ENCODE measurements around the gene RBP4.
"Not testable (repeated sequence)": the region's sequence is repeated elsewhere in the genome, so short reads cannot be mapped to it uniquely, and the experiment has no call there.

RBP4 gene

GRCh38 chr10:93566435-93567276 lies 34.4 kb downstream of the RBP4 start, which contains the start of gene FFAR4:
TSS of gene FFAR4 (plus strand) at chr10:93566665. CDS start at chr10:93566721, 56 bp downstream.
- peak in 21 of 51 donors; percentile 8 to 42 (median 23) for DNase-seq

- DNase-seq = no peak
Measured at GRCh38 chr10:93565446-93565845, 35.6 kb downstream of the RBP4 start.

- no peak for DNase-seq
Measured at GRCh38 chr10:93560541-93560940, 40.5 kb downstream of the RBP4 start.

- no peak for DNase-seq
Measured at GRCh38 chr10:93559490-93559889, 41.5 kb downstream of the RBP4 start.

GRCh38 chr10:93554760-93555432 lies 46.1 kb downstream of the RBP4 start:
- peak in 36 of 51 donors; percentile 5 to 70 (median 27) for DNase-seq

GRCh38 chr10:93554316-93554663 lies 46.7 kb downstream of the RBP4 start:
- no peak for DNase-seq

GRCh38 chr10:93553482-93554315 lies 47.3 kb downstream of the RBP4 start:
- no peak for DNase-seq

GRCh38 chr10:93552780-93553179 lies 48.3 kb downstream of the RBP4 start:
- no peak for DNase-seq

- DNase-seq = no peak
Measured at GRCh38 chr10:93550606-93551005, 50.4 kb downstream of the RBP4 start.

- DNase-seq = no peak
Measured at GRCh38 chr10:93548376-93549071, 52.5 kb downstream of the RBP4 start.

GRCh38 chr10:93547522-93547921 lies 53.5 kb downstream of the RBP4 start:
- no peak for DNase-seq

- not testable (repeated sequence) for DNase-seq
Measured at GRCh38 chr10:93546995-93547394, 54.0 kb downstream of the RBP4 start.

GRCh38 chr10:93542358-93542791 lies 58.7 kb downstream of the RBP4 start:
- DNase-seq = no peak

Measured in hypothalamus (tissue), 51 donors.